ENCODE data around the gene GUCY1A1.
A peak's percentile ranks its signal among the peaks of the same experiment; 100 is the strongest.

The GUCY1A1 gene

DNA sequence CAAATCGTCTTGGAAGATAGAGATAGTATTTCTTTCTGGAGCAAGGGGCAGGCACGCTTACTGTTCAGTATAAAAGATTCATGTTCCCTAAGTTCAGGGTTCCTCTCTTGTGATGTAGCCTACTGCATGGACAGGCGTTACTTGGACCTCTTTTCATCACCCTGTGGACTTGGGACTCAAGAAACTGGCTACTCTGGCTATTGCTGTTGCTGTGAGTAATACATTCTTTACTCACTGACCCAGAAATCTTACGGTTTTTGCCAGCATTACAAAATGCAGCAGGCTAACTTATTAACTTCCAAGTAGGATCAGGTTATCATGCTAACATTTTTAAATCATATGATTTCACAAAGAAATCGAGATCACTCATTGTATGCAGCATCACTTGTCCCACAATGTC is 79.3 kb downstream of the GUCY1A1 start:
- DNase-seq, result no peak

DNA sequence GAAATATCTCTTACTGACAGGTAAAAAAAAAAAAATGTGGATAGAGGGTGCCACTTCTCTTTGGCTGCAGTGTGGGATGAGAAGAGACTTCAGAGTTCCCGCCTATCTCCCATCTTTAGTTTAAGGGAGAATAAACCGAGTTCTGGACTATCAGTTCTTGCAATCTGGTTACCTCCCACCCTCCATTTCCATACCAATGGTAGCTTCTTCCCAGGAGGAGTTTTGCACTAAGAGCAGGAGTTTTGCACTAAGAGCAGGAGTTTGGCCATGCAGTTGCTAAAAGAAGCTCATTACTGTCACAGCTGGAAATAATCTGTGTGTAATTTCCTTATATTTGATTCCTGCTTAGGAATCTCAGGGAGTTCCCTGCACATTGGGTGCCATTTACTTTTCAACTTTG is 81.4 kb downstream of the GUCY1A1 start:
- DNase-seq, result no peak

- DNase-seq, result no peak
These were observed 82.4 kb downstream of the GUCY1A1 start for GRCh38 chr4:155749041-155749440.

- no peak for DNase-seq
These were observed 84.9 kb downstream of the GUCY1A1 start for GRCh38 chr4:155751569-155751968.

GRCh38 chr4:155757745-155758265 is 91.2 kb downstream of the GUCY1A1 start:
- DNase-seq, result no peak

GRCh38 chr4:155758481-155759371 is 92.1 kb downstream of the GUCY1A1 start, which contains the start of gene GUCY1B1:
TSS of gene GUCY1B1 (plus strand) at chr4:155759021. CDS start at chr4:155759141, 120 bp downstream.
- DNase-seq, result peak; percentile 91

- no peak for DNase-seq
These were observed 93.0 kb downstream of the GUCY1A1 start for GRCh38 chr4:155759372-155760252.

- no peak for DNase-seq
These were observed 94.4 kb downstream of the GUCY1A1 start for GRCh38 chr4:155761047-155761446.

GRCh38 chr4:155761916-155762315 is 95.3 kb downstream of the GUCY1A1 start:
- DNase-seq, result no peak

DNA sequence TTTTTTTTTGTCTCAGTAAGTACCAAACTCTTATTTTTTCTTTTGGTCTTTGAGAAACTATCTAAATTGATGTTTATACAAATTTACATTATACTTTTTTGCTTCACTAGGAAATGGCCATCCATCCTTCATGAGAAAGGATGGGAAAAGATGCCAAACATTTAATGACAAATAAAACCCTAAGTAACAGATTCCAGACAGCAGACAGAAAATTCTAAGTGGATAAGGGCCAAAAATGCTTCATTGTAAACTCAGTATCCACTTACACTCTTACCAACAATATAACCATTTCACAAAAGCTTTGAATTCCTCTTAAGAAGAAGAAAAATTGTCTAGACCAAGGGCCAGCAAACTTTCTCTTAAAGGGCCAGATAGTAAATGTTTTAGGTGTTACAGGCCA is 95.7 kb downstream of the GUCY1A1 start:
- no peak for DNase-seq

GRCh38 chr4:155763551-155763950 is 96.9 kb downstream of the GUCY1A1 start:
- DNase-seq, result no peak

DNA sequence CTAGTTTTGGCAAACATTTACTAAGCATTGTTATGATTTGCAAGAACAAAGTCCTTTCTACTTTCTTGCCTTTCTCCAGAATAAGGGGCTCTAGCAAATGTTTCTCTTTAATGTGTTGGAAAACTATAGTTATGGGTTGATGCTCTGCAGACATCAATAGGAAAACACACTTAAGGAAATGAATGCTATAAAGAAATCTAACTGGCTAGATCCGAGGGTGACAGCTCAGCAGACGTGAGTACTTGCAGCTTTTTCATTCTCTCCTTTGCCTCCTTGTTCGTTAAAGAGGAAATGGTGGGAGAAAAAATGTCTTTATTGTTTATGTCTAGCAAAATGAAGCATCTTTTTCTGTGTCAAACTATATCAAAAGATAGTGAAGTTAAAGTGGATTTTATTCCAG is 98.5 kb downstream of the GUCY1A1 start:
- no peak for DNase-seq

- DNase-seq, result no peak
These were observed 100.0 kb downstream of the GUCY1A1 start for GRCh38 chr4:155766622-155767021.

DNA sequence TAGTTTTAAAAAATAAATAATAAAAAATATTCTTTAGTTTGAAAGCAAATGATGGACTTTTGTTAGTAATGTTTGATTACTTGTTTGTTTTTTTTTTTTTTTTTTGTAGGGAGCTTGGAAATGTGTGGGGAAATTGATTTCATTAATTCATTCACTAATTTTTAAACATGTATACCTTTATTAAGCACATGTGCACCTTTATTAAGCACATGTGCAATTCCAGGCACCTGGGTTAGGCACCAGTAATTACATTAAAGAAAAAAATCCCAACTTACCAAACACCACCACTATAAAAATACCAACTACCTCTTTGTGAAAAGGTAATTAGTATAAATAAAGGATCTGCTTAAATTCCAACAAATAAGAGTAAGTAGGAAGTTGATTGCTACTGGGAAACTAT is 101.7 kb downstream of the GUCY1A1 start:
- no peak for DNase-seq

- no peak for DNase-seq
These were observed 102.4 kb downstream of the GUCY1A1 start for GRCh38 chr4:155769090-155769489.

DNA sequence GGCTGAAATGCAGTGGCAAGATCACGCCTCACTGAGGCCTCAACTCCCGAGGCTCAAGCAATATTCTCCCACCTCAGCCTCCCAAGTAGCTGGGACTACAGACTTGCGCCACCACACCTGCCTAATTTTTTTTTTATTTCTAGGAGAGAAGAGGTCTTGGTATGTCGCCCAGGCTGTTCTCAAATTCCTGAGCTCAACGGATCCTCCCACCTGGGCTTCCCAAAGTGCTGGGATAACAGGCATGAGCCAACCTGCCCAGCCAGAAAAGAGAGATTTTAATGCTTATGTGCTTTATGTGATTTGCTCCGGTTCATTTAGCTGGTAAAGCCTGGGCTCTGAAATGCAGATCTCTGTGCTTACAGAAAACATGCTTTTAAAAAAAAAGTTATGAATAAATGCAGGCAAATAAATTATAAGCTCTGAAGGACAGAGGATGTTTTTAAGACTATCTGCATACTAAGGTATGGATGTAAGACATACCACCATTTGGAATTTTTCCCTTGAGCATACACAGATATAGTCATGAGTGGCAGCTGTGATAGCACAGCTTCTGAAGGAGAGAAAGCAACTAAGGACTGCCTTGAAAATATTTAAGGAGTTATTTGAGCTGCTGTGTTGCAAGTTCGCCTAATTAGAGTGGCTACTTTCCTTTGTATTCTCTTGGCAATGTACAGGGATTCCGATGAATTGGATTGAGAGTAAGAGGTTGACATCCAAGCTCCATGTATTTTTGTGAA is 106.0 kb downstream of the GUCY1A1 start:
- DNase-seq, result no peak

DNA sequence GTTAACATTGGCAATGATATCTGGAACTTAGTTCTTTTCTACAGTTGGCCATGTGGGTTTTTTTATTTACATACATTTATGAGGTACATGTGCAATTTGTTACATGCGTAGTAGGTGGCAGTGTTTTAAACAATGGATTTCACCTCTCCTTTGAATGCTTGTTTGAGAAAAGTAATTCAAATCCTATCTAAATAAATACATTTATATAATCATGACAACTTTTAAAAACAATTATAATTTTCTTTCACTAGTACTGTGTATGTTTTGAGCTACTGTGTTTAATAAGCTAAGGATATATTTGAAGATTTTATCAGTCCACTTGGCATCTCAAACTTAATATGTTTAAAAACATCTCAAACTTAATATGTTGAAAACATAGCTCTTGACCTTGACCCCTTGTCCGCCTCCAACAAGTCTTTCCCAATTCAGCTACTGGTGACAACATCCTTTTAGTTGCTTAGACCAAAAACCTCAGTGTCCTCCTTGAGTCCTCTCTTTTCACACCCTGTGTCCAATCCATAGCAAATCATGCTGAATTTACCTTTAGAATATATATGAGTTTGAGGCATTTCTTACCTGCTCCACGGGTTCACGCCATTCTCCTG is 106.7 kb downstream of the GUCY1A1 start:
- no peak for DNase-seq

DNA sequence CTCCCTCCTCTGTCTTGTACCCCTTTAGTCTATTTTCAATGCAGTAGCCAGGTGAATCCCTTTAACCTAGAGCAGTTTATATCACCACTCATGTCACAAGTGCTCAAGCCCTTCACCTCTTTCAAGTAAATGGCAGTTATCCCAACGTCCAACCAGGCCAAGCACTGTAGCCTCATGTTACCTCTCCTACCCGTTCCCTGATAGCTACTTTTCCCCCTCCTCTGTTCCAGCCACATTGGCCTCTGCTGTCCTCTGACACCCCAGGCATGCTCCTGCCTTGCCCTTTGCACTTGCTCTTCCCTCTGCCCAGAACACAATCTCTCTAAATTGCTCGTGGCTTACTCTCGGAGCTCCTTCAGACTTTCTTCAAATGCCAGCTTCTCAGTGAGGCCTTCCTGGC is 107.4 kb downstream of the GUCY1A1 start:
- DNase-seq, result no peak

GRCh38 chr4:155777971-155778735 is 111.5 kb downstream of the GUCY1A1 start:
- DNase-seq, result no peak

DNA sequence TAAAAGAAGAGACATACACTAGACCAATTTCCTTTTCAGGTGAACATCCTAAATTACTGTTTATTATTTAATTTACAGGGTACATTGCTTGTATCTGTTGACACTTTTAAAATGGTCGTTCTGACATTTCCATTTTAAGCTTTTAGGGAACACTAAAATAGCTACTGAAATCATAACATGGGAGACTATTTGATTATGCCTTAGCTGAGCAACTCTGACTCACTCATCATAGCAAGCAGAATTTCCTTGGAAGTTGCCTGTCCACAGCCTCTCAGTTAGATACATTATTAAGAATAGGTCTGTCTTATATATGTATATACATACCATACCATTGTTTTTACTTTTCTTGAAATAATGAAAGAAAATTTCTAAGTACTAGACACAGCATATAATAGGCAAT is 114.1 kb downstream of the GUCY1A1 start:
- DNase-seq, result no peak

- DNase-seq, result no peak
These were observed 114.7 kb downstream of the GUCY1A1 start for GRCh38 chr4:155781249-155781831.
